SU-DHL-6 (cell line): ENCODE results near the gene KIF12.

Experiments
- H2AFZ ChIP-seq: fragments of 200-600 bp; sonication (generic); 2 replicates; pipeline ENCODE4 v1.6.1; 2014; ENCODE audit warnings: low read depth, mild to moderate bottlenecking, moderate library complexity, mixed read lengths, antibody characterized with exemption, low read length; ENCODE audit not compliant: severe bottlenecking
- H3F3A ChIP-seq: fragments of 200-600 bp; shearing (Covaris generic); 2 replicates; pipeline ENCODE4 v1.6.0; 2016; ENCODE audit warnings: antibody characterized with exemption, mild to moderate bottlenecking; ENCODE audit not compliant: insufficient read depth
- H3K27ac ChIP-seq: fragments of 200-600 bp; sonication (generic); 2 replicates; pipeline ENCODE4 v1.5.1; 2016; ENCODE audit warnings: low read depth, mild to moderate bottlenecking, low read length, moderate library complexity, mixed read lengths
- H3K27me3 ChIP-seq: fragments of 200-600 bp; sonication (generic), shearing (Covaris generic); 2 replicates; pipeline ENCODE4 v1.6.0; 2014; ENCODE audit warnings: mild to moderate bottlenecking, low read length
- H3K36me3 ChIP-seq: fragments of 200-600 bp; sonication (generic); 2 replicates; pipeline ENCODE4 v1.6.1; 2014; ENCODE audit warnings: mild to moderate bottlenecking, low read length, mixed read lengths
- H3K4me2 ChIP-seq: fragments of 300-600, 200-600 bp; shearing (Covaris generic), sonication (generic); 2 replicates; pipeline ENCODE4 v1.6.0; 2014; ENCODE audit warnings: low read length, low read depth, mild to moderate bottlenecking; ENCODE audit not compliant: poor library complexity, severe bottlenecking
- H3K4me3 ChIP-seq: fragments of 200-600 bp; sonication (generic); 2 replicates; pipeline ENCODE4 v1.5.1; 2014; ENCODE audit warnings: antibody characterized with exemption, low read length, mild to moderate bottlenecking, mixed read lengths; ENCODE audit not compliant: insufficient read depth, poor library complexity, severe bottlenecking
- H3K79me2 ChIP-seq: fragments of 200-600 bp; sonication (generic); 2 replicates; pipeline ENCODE4 v1.6.1; 2014; ENCODE audit warnings: mild to moderate bottlenecking, low read length, moderate library complexity; ENCODE audit not compliant: insufficient read depth
- H3K9ac ChIP-seq: fragments of 200-600 bp; sonication (generic); 2 replicates; pipeline ENCODE4 v1.7.0; 2014; ENCODE audit warnings: mild to moderate bottlenecking, low read length
- H3K9me2 ChIP-seq: fragments of 200-600 bp; sonication (generic); replicated peaks from 2 replicates; pipeline ENCODE4 v1.6.1; 2014; ENCODE audit warnings: low read length; ENCODE audit not compliant: insufficient read depth
- H3K9me3 ChIP-seq: fragments of 200-600 bp; sonication (generic); 2 replicates; pipeline ENCODE4 v1.6.1; 2014; ENCODE audit warnings: low read length, mixed read lengths; ENCODE audit not compliant: insufficient read depth
- H4K20me1 ChIP-seq: fragments of 200-600 bp; sonication (generic); 2 replicates; pipeline ENCODE4 v1.6.1; 2014; ENCODE audit warnings: low read depth, mild to moderate bottlenecking, antibody characterized with exemption, low read length, moderate library complexity, mixed read lengths
- CTCF ChIP-seq: fragments of 200-600 bp; sonication (generic); IDR thresholded peaks from one replicate; pipeline ENCODE4 v1.5.1; 2017; ENCODE audit warnings: antibody characterized with exemption, mild to moderate bottlenecking, low read length, moderate library complexity; ENCODE audit not compliant: insufficient read depth, poor library complexity, severe bottlenecking
- EZH2phosphoT487 ChIP-seq: fragments of 200-600 bp; sonication (generic), shearing (Covaris generic); conservative IDR thresholded peaks from 2 replicates; pipeline ENCODE4 v1.6.1; 2018; ENCODE audit warnings: mild to moderate bottlenecking, antibody characterized with exemption, low read length, moderate library complexity, mixed read lengths

KIF12 gene

GRCh38 chr9:114072184-114073140, 26.6 kb downstream of the KIF12 start:
- Histone ChIP-seq H4K20me1 (no peaks in the 10 kb centered on the region), H3K4me2 (no peak overlapping the region)

GRCh38 chr9:114071197-114071795, 27.8 kb downstream of the KIF12 start:
- H3K79me2 ChIP-seq: no peaks in the 10 kb centered on the region
- TF ChIP-seq CTCF (no peak), EZH2phosphoT487 (no peak)
- H3K27me3 ChIP-seq: no peaks in the 10 kb centered on the region
- H3K9me3 ChIP-seq: no peaks in the 10 kb centered on the region; the same call in 1 of the 2 replicates
- no peaks in the 10 kb centered on the region for H3F3A ChIP-seq
- no peaks in the 10 kb centered on the region for H4K20me1 ChIP-seq
- H3K9ac ChIP-seq: no peak overlapping the region
- H3K36me3 ChIP-seq: no peaks in the 10 kb centered on the region
- H2AFZ ChIP-seq: no peak overlapping the region
- no peaks in the 10 kb centered on the region for H3K9me2 ChIP-seq
- H3K4me2 ChIP-seq: no peak overlapping the region
- no peak overlapping the region for H3K4me3 ChIP-seq
- no peak overlapping the region for H3K27ac ChIP-seq

More at GRCh38 chr9:114072184-114073140, 26.6 kb downstream of the KIF12 start:
- Histone ChIP-seq H3K9me3 (no peaks in the 10 kb centered on the region; the same call in 1 of the 2 replicates), H2AFZ (no peak overlapping the region), H3K27ac (no peak overlapping the region), H3K9ac (no peak overlapping the region), H3K27me3 (no peaks in the 10 kb centered on the region), H3K79me2 (no peaks in the 10 kb centered on the region), H3F3A (no peaks in the 10 kb centered on the region), H3K36me3 (no peaks in the 10 kb centered on the region), H3K4me3 (no peak overlapping the region), H3K9me2 (no peaks in the 10 kb centered on the region)
- TF ChIP-seq CTCF (no peak), EZH2phosphoT487 (no peak)

DNA sequence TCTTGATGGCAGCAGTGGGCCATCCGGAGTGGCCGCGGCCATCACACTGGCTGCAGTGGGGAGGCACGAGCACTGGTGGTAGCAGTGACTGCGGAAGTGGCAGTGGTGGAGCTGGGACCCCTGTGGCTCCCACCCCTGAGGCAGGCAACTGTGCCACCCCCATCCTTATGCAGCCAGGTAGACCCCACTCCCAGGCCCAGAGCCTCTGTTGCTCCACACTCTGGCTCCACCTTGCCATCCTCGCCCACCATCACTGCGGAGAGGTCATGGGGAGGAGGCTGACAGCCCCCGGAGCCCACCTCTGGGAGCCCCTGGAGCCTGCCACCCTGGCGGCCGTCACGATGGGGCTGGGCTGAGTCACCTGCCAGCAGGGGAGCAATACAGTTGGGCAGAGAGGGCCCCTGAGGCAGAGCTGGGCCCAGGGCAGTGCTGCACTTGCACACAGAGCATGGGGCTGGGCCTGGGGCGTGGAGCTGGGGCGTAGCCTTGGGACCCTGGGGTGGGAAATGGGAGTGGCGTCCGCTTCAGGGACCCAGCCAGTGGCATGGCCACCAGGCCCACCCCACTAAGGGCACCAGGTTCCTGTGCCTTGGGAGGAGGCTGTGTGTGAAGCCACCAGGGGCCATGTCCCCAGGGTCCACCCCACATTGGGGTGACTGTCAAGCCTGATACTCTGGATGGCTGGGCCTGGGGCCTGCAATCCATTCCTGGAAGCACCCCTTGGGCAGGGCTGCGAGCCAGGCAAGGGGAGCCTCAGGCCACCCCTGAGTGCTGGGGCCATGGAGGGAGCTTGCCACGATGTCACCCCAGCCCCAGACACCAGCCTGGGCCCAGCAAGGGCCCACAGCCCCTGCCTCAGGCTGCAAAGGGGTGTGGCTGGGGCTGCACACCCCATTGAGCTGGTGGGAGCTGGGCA, 28.6 kb downstream of the KIF12 start:
- Histone ChIP-seq H3K4me2 (no peak overlapping the region), H3K9me2 (no peaks in the 10 kb centered on the region), H2AFZ (no peak overlapping the region), H3K79me2 (no peaks in the 10 kb centered on the region), H3K9ac (no peak overlapping the region), H3F3A (no peaks in the 10 kb centered on the region), H3K4me3 (no peak overlapping the region), H3K27me3 (no peaks in the 10 kb centered on the region), H4K20me1 (no peaks in the 10 kb centered on the region), H3K9me3 (no peaks in the 10 kb centered on the region; the same call in 1 of the 2 replicates), H3K27ac (no peak overlapping the region), H3K36me3 (no peaks in the 10 kb centered on the region)
- TF ChIP-seq EZH2phosphoT487: no peak
- TF ChIP-seq CTCF: no peak
